HTR-8/SVneo (cell line): Measurements from ENCODE around the gene RAB3A.

Source experiments
- DNase-seq: peaks from one replicate; pipeline ENCODE4 v3.0.0; 2011; ENCODE audit warnings: low spot score, mixed read lengths; ENCODE audit not compliant: insufficient read length
- FAIRE-seq: peaks from 2 replicates; lab custom pipeline; 2011; peaks lifted over from hg19 to GRCh38; lab: Jason Lieb, UNC

The RAB3A gene

GRCh38 chr19:18202778-18203407 is 949 bp downstream of the RAB3A start:
- no peak for DNase-seq
- FAIRE-seq = no peak

GRCh38 chr19:18202397-18202777 is 1.5 kb downstream of the RAB3A start:
- DNase-seq (no peak), FAIRE-seq (no peak)

GRCh38 chr19:18198374-18198773 is 5.5 kb downstream of the RAB3A start:
- DNase-seq = no peak
- FAIRE-seq = no peak

- FAIRE-seq (no peak), DNase-seq (no peak)
These were observed 5.9 kb downstream of the RAB3A start for GRCh38 chr19:18197941-18198340.

GRCh38 chr19:18197306-18197705 is 6.5 kb downstream of the RAB3A start:
- DNase-seq (no peak), FAIRE-seq (no peak)

- FAIRE-seq (no peak), DNase-seq (no peak)
These were observed 7.4 kb downstream of the RAB3A start for GRCh38 chr19:18196511-18196845.

- FAIRE-seq (no peak), DNase-seq (no peak)
These were observed 9.1 kb downstream of the RAB3A start for GRCh38 chr19:18194554-18195238.

- FAIRE-seq = no peak
- no peak for DNase-seq
These were observed 9.7 kb downstream of the RAB3A start for GRCh38 chr19:18194181-18194530.

- FAIRE-seq (no peak), DNase-seq (no peak)
These were observed 10.3 kb downstream of the RAB3A start for GRCh38 chr19:18193388-18194180.

- DNase-seq = peak; percentile 99
- FAIRE-seq = peak; percentile 99
These were observed 11.0 kb downstream of the RAB3A start, which contains the start of gene MPV17L2 for GRCh38 chr19:18192673-18193387. TSS of gene MPV17L2 (plus strand) at chr19:18193218. CDS start at chr19:18193282, 64 bp downstream.

- FAIRE-seq (no peak), DNase-seq (no peak)
These were observed 12.2 kb downstream of the RAB3A start for GRCh38 chr19:18191640-18192062.

GRCh38 chr19:18190278-18190677 is 13.6 kb downstream of the RAB3A start:
- FAIRE-seq (no peak), DNase-seq (no peak)

GRCh38 chr19:18185538-18185937 is 18.3 kb downstream of the RAB3A start:
- FAIRE-seq (no peak), DNase-seq (no peak)

GRCh38 chr19:18183529-18183928 is 20.3 kb downstream of the RAB3A start:
- FAIRE-seq (no peak), DNase-seq (no peak)

GRCh38 chr19:18179957-18180356 is 23.9 kb downstream of the RAB3A start:
- no peak for DNase-seq
- no peak for FAIRE-seq

GRCh38 chr19:18176367-18177310 is 27.2 kb downstream of the RAB3A start:
- FAIRE-seq (no peak), DNase-seq (no peak)

- FAIRE-seq = no peak
These were observed 28.9 kb downstream of the RAB3A start for GRCh38 chr19:18174983-18175382.

GRCh38 chr19:18173572-18174288 is 30.1 kb downstream of the RAB3A start, which contains the start of gene IFI30:
TSS of gene IFI30 (plus strand) at chr19:18173813. CDS start at chr19:18173842, 29 bp downstream.
- peak; percentile 83 for FAIRE-seq
- DNase-seq = peak; percentile 80

More at GRCh38 chr19:18174983-18175382, 28.9 kb downstream of the RAB3A start:
- no peak for DNase-seq

GRCh38 chr19:18173054-18173571 is 30.7 kb downstream of the RAB3A start:
- FAIRE-seq = no peak
- DNase-seq = no peak
